Loucy (cell line): Measurements from ENCODE around the gene CNTFR.

Experiments
- EZH2phosphoT487 ChIP-seq: fragments of 200-600 bp; IDR thresholded peaks from 2 replicates; pipeline ENCODE4 v1.6.1; 2018; ENCODE audit warnings: antibody characterized with exemption, mild to moderate bottlenecking, moderate library complexity, borderline replicate concordance
- TF ChIP-seq, protein P1 (sequence below): fragments of 200-600 bp; sonication (generic); conservative IDR thresholded peaks from 2 replicates; pipeline ENCODE4 v1.5.1; 2014; ENCODE audit warnings: mild to moderate bottlenecking, antibody characterized with exemption, low read length

DNA sequence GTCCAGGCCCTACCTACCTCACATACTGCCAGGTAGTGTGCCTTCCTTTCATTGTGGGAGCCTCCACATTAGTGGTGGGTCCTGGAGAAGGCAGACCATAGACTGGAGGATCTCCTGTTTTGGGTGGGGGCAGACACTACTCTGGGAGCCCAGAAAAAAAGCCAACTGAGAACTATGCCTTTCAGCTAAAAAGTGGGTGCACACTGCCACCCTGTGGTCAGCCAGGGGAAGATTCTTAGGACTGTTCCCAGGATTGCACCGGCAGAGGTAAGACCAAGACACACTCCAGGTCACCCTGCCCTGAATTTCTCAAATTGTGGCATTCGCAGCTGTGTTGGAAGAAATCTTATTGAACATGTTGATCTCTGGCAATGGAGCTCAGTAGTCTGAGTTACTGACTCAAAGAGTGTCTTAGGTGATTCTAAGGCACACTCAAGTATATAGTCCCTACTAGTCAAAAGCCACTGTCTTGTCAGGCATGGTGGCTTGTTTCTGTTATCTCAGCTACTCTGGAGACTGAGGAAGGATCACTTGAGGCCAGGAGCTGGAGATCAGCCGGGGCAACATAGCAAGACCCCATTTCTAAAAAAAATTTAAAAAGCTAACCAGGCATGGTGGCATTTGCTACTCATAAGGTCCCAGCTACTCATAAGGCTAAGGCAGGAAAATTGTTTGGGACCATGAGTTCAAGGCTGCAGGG, 44.5 kb upstream of the CNTFR start:
- TF ChIP-seq, protein P1, sequence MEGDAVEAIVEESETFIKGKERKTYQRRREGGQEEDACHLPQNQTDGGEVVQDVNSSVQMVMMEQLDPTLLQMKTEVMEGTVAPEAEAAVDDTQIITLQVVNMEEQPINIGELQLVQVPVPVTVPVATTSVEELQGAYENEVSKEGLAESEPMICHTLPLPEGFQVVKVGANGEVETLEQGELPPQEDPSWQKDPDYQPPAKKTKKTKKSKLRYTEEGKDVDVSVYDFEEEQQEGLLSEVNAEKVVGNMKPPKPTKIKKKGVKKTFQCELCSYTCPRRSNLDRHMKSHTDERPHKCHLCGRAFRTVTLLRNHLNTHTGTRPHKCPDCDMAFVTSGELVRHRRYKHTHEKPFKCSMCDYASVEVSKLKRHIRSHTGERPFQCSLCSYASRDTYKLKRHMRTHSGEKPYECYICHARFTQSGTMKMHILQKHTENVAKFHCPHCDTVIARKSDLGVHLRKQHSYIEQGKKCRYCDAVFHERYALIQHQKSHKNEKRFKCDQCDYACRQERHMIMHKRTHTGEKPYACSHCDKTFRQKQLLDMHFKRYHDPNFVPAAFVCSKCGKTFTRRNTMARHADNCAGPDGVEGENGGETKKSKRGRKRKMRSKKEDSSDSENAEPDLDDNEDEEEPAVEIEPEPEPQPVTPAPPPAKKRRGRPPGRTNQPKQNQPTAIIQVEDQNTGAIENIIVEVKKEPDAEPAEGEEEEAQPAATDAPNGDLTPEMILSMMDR, result peak; percentile 90
- no peak for TF ChIP-seq EZH2phosphoT487
